Measurements from ENCODE around the gene TRDMT1.

Gene TRDMT1

GRCh38 chr10:17231788-17232187 lies 30.3 kb upstream of the TRDMT1 start:
- DNase-seq (ENCODE audit: low read depth in 3 of 3, low spot score in 1 of 3) = no peak

- peak; percentile 71 to 76 (median 75) for DNase-seq (ENCODE audit: low read depth in 3 of 3, low spot score in 1 of 3)
These were observed 28.7 kb upstream of the TRDMT1 start for GRCh38 chr10:17229967-17230682.

- DNase-seq (ENCODE audit: low read depth in 3 of 3, low spot score in 1 of 3) = peak in 1 of 3 donors; percentile 13
These were observed 28.2 kb upstream of the TRDMT1 start for GRCh38 chr10:17229717-17229966.

GRCh38 chr10:17229016-17229716 lies 27.7 kb upstream of the TRDMT1 start:
- DNase-seq (ENCODE audit: low read depth in 3 of 3, low spot score in 1 of 3) = peak; percentile 46 to 79 (median 72)

GRCh38 chr10:17228091-17229015 lies 26.9 kb upstream of the TRDMT1 start, which contains the start of gene VIM:
Gene VIM (plus strand): TSS chr10:17228241. CDS start chr10:17229423, 1,182 bp downstream.
- peak; percentile 64 to 80 (median 77) for DNase-seq (ENCODE audit: low read depth in 3 of 3, low spot score in 1 of 3)

- DNase-seq (ENCODE audit: low read depth in 3 of 3, low spot score in 1 of 3) = no peak
These were observed 26.1 kb upstream of the TRDMT1 start for GRCh38 chr10:17227367-17228090.

- no peak for DNase-seq (ENCODE audit: low read depth in 3 of 3, low spot score in 1 of 3)
These were observed 25.4 kb upstream of the TRDMT1 start for GRCh38 chr10:17226891-17227303.

- DNase-seq (ENCODE audit: low read depth in 3 of 3, low spot score in 1 of 3) = no peak
These were observed 24.3 kb upstream of the TRDMT1 start for GRCh38 chr10:17225808-17226207.

- no peak for DNase-seq (ENCODE audit: low read depth in 3 of 3, low spot score in 1 of 3)
These were observed 20.9 kb upstream of the TRDMT1 start for GRCh38 chr10:17222329-17222728.

- no peak for DNase-seq (ENCODE audit: low read depth in 3 of 3, low spot score in 1 of 3)
These were observed 19.2 kb upstream of the TRDMT1 start for GRCh38 chr10:17220652-17221100.

GRCh38 chr10:17219024-17219423 lies 17.6 kb upstream of the TRDMT1 start:
- DNase-seq (ENCODE audit: low read depth in 3 of 3, low spot score in 1 of 3) = no peak

GRCh38 chr10:17217631-17218232 lies 16.3 kb upstream of the TRDMT1 start:
- DNase-seq (ENCODE audit: low read depth in 3 of 3, low spot score in 1 of 3) = no peak

GRCh38 chr10:17216901-17217395 lies 15.5 kb upstream of the TRDMT1 start:
- no peak for DNase-seq (ENCODE audit: low read depth in 3 of 3, low spot score in 1 of 3)

- DNase-seq (ENCODE audit: low read depth in 3 of 3, low spot score in 1 of 3) = no peak
These were observed 14.9 kb upstream of the TRDMT1 start for GRCh38 chr10:17216217-17216900.

- DNase-seq (ENCODE audit: low read depth in 3 of 3, low spot score in 1 of 3) = no peak
These were observed 14.3 kb upstream of the TRDMT1 start for GRCh38 chr10:17215782-17216122.

- no peak for DNase-seq (ENCODE audit: low read depth in 3 of 3, low spot score in 1 of 3)
These were observed 13.7 kb upstream of the TRDMT1 start for GRCh38 chr10:17214971-17215781.

- no peak for DNase-seq (ENCODE audit: low read depth in 3 of 3, low spot score in 1 of 3)
These were observed 13.1 kb upstream of the TRDMT1 start for GRCh38 chr10:17214526-17214925.

GRCh38 chr10:17213646-17214349 lies 12.3 kb upstream of the TRDMT1 start:
- DNase-seq (ENCODE audit: low read depth in 3 of 3, low spot score in 1 of 3) = no peak
